H9 (cell line): ENCODE results near the gene UNC45A. TPM values are rescaled to one million over a fixed set of nuclear protein-coding genes. Genes with fewer than 3 reads are reported as not detected.
A peak's percentile ranks its signal among the peaks of the same experiment; 100 is the strongest.

Experiments
- DNase-seq: peaks from one replicate; pipeline ENCODE4 v3.0.0-alpha.2; 2017
- H2AFZ ChIP-seq: one replicate; pipeline ENCODE4 v1.6.1; 2013; ENCODE audit warnings: mild to moderate bottlenecking, low read length, control low read depth, moderate library complexity
- H2AK5ac ChIP-seq: 2 replicates; pipeline ENCODE4 v1.6.1; 2013; ENCODE audit warnings: low read length, control low read depth, mixed read lengths; ENCODE audit not compliant: insufficient read length
- H2BK120ac ChIP-seq: one replicate; pipeline ENCODE4 v1.6.1; 2013; ENCODE audit warnings: low read depth, mild to moderate bottlenecking, low read length, control low read depth, inconsistent platforms; ENCODE audit not compliant: poor library complexity, severe bottlenecking
- H2BK12ac ChIP-seq: 2 replicates; pipeline ENCODE4 v1.6.1; 2013; ENCODE audit warnings: low read length, control low read depth, mixed read lengths, low read depth; ENCODE audit not compliant: insufficient read length
- H2BK15ac ChIP-seq: 2 replicates; pipeline ENCODE4 v1.6.1; 2013; ENCODE audit warnings: low read depth, low read length, control low read depth
- H2BK20ac ChIP-seq: one replicate; pipeline ENCODE4 v1.6.1; 2013; ENCODE audit warnings: low read depth, mild to moderate bottlenecking, low read length, control low read depth, inconsistent platforms; ENCODE audit not compliant: poor library complexity, severe bottlenecking
- H2BK5ac ChIP-seq: 2 replicates; pipeline ENCODE4 v1.6.1; 2013; ENCODE audit warnings: low read length, control low read depth, mixed read lengths; ENCODE audit not compliant: insufficient read length
- H3K14ac ChIP-seq: 2 replicates; pipeline ENCODE4 v1.6.1; 2013; ENCODE audit warnings: low read length, control low read depth; ENCODE audit not compliant: insufficient read depth
- H3K18ac ChIP-seq: 2 replicates; pipeline ENCODE4 v1.6.1; 2013; ENCODE audit warnings: low read depth, mild to moderate bottlenecking, mixed read lengths, low read length, control low read depth; ENCODE audit not compliant: insufficient read length
- H3K23ac ChIP-seq: 2 replicates; pipeline ENCODE4 v1.6.1; 2013; ENCODE audit warnings: low read length, control low read depth, mixed read lengths, low read depth; ENCODE audit not compliant: insufficient read length
- H3K23me2 ChIP-seq: 2 replicates; pipeline ENCODE4 v1.6.1; 2013; ENCODE audit warnings: low read depth, mild to moderate bottlenecking, mixed read lengths, low read length, control low read depth; ENCODE audit not compliant: insufficient read length, poor library complexity, severe bottlenecking
- H3K27ac ChIP-seq: 2 replicates; pipeline ENCODE4 v1.5.1; 2013; ENCODE audit warnings: low read length, control low read depth, mixed read lengths, low read depth; ENCODE audit not compliant: insufficient read length
- H3K27me3 ChIP-seq: 2 replicates; pipeline ENCODE4 v1.6.1; 2013; ENCODE audit warnings: low read length, control low read depth, inconsistent platforms; ENCODE audit not compliant: insufficient read depth
- H3K4ac ChIP-seq: 2 replicates; pipeline ENCODE4 v1.6.1; 2013; ENCODE audit warnings: low read depth, mild to moderate bottlenecking, control low read depth, inconsistent platforms, low read length, moderate library complexity
- H3K4me1 ChIP-seq: 2 replicates; pipeline ENCODE4 v1.6.1; 2013; ENCODE audit warnings: low read length, control low read depth, inconsistent platforms; ENCODE audit not compliant: insufficient read depth
- H3K4me2 ChIP-seq: 2 replicates; pipeline ENCODE4 v1.6.1; 2013; ENCODE audit warnings: low read length, control low read depth, mixed read lengths; ENCODE audit not compliant: insufficient read length, insufficient read depth
- H3K56ac ChIP-seq: 2 replicates; pipeline ENCODE4 v1.6.1; 2013; ENCODE audit warnings: low read depth, mild to moderate bottlenecking, mixed read lengths, low read length, control low read depth; ENCODE audit not compliant: insufficient read length
- H3K79me1 ChIP-seq: 2 replicates; pipeline ENCODE4 v1.6.1; 2013; ENCODE audit warnings: low read depth, mild to moderate bottlenecking, moderate library complexity, low read length, control low read depth, inconsistent platforms; ENCODE audit not compliant: insufficient read depth, poor library complexity, severe bottlenecking
- H3K79me2 ChIP-seq: 2 replicates; pipeline ENCODE4 v1.6.1; 2013; ENCODE audit warnings: low read length, control low read depth, inconsistent platforms; ENCODE audit not compliant: insufficient read depth
- H3K9ac ChIP-seq: 2 replicates; pipeline ENCODE4 v1.6.1; 2013; ENCODE audit warnings: low read length, control low read depth, mixed read lengths; ENCODE audit not compliant: insufficient read length; ENCODE audit errors: extremely low read depth
- H3K9me3 ChIP-seq: one replicate; pipeline ENCODE4 v1.6.1; 2013; ENCODE audit warnings: low read depth, low read length, inconsistent platforms; ENCODE audit not compliant: control insufficient read depth
- H3T11ph ChIP-seq: one replicate; pipeline ENCODE4 v1.6.1; 2013; ENCODE audit warnings: mild to moderate bottlenecking, low read length, control low read depth, inconsistent platforms
- H4K20me1 ChIP-seq: one replicate; pipeline ENCODE4 v1.6.1; 2013; ENCODE audit not compliant: control insufficient read depth, insufficient read length, insufficient read depth
- H4K5ac ChIP-seq: 2 replicates; pipeline ENCODE4 v1.6.1; 2013; ENCODE audit warnings: low read depth, mild to moderate bottlenecking, mixed read lengths, low read length, control low read depth; ENCODE audit not compliant: insufficient read length
- H4K8ac ChIP-seq: replicated peaks from 2 replicates; pipeline ENCODE4 v1.6.1; 2013; ENCODE audit warnings: low read length, control low read depth, mixed read lengths, low read depth; ENCODE audit not compliant: insufficient read length
- H4K91ac ChIP-seq: 2 replicates; pipeline ENCODE4 v1.6.1; 2013; ENCODE audit warnings: low read depth, mild to moderate bottlenecking, moderate library complexity, mixed read lengths, low read length, control low read depth; ENCODE audit not compliant: insufficient read length
- H3K27ac Mint-ChIP-seq, 3 experiments: 2 replicates in 2 of 3; 3 replicates in 1 of 3; pipeline ENCODE4 v1.8.0; 2020 to 2021; ENCODE audit warnings: mixed read lengths in 3 of 3, mild to moderate bottlenecking in 1 of 3, moderate library complexity in 1 of 3
- H3K27me3 Mint-ChIP-seq: 2 replicates; pipeline ENCODE4 v1.8.0; 2021; ENCODE audit warnings: low read depth, mild to moderate bottlenecking, moderate library complexity, mixed read lengths
- H3K36me3 Mint-ChIP-seq, 3 experiments: 2 replicates in 2 of 3; 3 replicates in 1 of 3; pipeline ENCODE4 v1.8.0; 2020 to 2021; ENCODE audit warnings: low read depth in 3 of 3, mixed read lengths in 3 of 3; ENCODE audit not compliant: insufficient read depth in 1 of 3
- H3K4me1 Mint-ChIP-seq, 2 experiments: 2 replicates each; pipeline ENCODE4 v1.8.0; 2020; ENCODE audit warnings: mixed read lengths in 2 of 2
- H3K4me3 Mint-ChIP-seq, 2 experiments: 2 replicates in 1 of 2; 3 replicates in 1 of 2; pipeline ENCODE4 v1.8.0; 2020 to 2021; ENCODE audit warnings: mild to moderate bottlenecking in 2 of 2, mixed read lengths in 2 of 2, moderate library complexity in 1 of 2
- H3K9me3 Mint-ChIP-seq, 2 experiments: 2 replicates in 1 of 2; 3 replicates in 1 of 2; pipeline ENCODE4 v1.8.0; 2020; ENCODE audit warnings: mild to moderate bottlenecking in 2 of 2, mixed read lengths in 2 of 2, moderate library complexity in 1 of 2
- CTCF ChIP-seq: fragments of 200-600 bp; sonication (generic); conservative IDR thresholded peaks from 3 replicates; pipeline ENCODE4 v1.8.0; 2021; ENCODE audit warnings: antibody characterized with exemption, mild to moderate bottlenecking
- WGBS: extraction: QIAGEN DNeasy Blood & Tissue Kit; methylation state at CpG from one replicate; pipeline ENCODE4 v1.1.7; 2013; ENCODE audit warnings: missing lambda C conversion rate, low lambda C conversion rate, mixed read lengths; ENCODE audit not compliant: insufficient read length; ENCODE audit errors: extremely low coverage; 5-methylcytosine and 5-hydroxymethylcytosine counted together
- total RNA-seq: library from RNA; stranded (reverse); gene quantifications from 2 replicates; pipeline ENCODE4 v1.2.1, GENCODE V29; 2021

Gene UNC45A
- total RNA-seq, 1 experiment from 2014 or later = 84.6 TPM

DNA sequence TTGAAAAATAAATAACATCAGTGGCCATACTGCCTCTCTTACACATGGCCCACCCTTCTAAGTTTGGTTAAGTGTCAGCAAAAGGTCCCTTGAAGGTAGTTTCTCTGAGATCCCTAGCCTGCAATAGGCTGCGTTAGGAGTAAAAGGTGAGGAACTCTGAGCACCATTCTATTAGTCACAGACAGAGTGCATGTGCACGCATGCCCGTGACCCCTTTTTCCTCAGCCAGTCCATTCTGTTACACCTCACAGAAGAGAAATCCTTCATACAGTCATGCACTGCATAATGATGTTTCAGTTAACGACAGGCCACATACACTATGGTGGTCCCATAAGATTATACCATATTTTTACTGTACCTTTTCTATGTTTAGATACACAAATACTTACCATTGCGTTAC, 32.1 kb downstream of the UNC45A start:
- no CpG with 5 or more reads among the region's 5 CpGs for WGBS
- H3K27ac Mint-ChIP-seq = peak overlapping the region in 2 of 3 experiments; percentile 55 to 68; a peak in 1 of 7 replicates
- H3K36me3 Mint-ChIP-seq = peaks cover 33 to 83% (median 78%) of the 10 kb centered on the region in 3 experiments

More for the DNA sequence above, 32.1 kb downstream of the UNC45A start:
- H2BK12ac ChIP-seq = no peak overlapping the region
- no peak for DNase-seq
- no peak for TF ChIP-seq CTCF
- H2AK5ac ChIP-seq = no peak overlapping the region
- no peaks in the 10 kb centered on the region for H3K4me1 ChIP-seq
- no peak overlapping the region for H2BK5ac ChIP-seq
- H3K79me1 ChIP-seq = no peaks in the 10 kb centered on the region
- H3T11ph ChIP-seq = no peak overlapping the region
- Mint-ChIP-seq H3K9me3 (no peaks in the 10 kb centered on the region), H3K27me3 (no peaks in the 10 kb centered on the region), H3K4me1 (no peaks in the 10 kb centered on the region), H3K4me3 (no peak overlapping the region)
- no peaks in the 10 kb centered on the region for H3K27me3 ChIP-seq
- H4K20me1 ChIP-seq = no peaks in the 10 kb centered on the region
- H3K23ac ChIP-seq = no peak overlapping the region
- no peak overlapping the region for H3K18ac ChIP-seq
- H2AFZ ChIP-seq = no peak overlapping the region
- H3K4me2 ChIP-seq = no peak overlapping the region
- no peaks in the 10 kb centered on the region for H3K79me2 ChIP-seq
- no peak overlapping the region for H4K91ac ChIP-seq
- H3K4ac ChIP-seq = no peak overlapping the region
- no peaks in the 10 kb centered on the region for H3K23me2 ChIP-seq
- no peak overlapping the region for H2BK15ac ChIP-seq
- H4K8ac ChIP-seq = no peak overlapping the region
- no peak overlapping the region for H3K9ac ChIP-seq
- H4K5ac ChIP-seq = no peak overlapping the region
- no peak overlapping the region for H3K27ac ChIP-seq
- no peak overlapping the region for H2BK20ac ChIP-seq
- H2BK120ac ChIP-seq = no peak overlapping the region
- no peaks in the 10 kb centered on the region for H3K9me3 ChIP-seq
- no peak overlapping the region for H3K56ac ChIP-seq
- H3K14ac ChIP-seq = no peak overlapping the region
